ENCODE measurements around the gene RABGAP1L.

- TF ChIP-seq POLR2A (IDR thresholded peaks at IDR 0.05; ENCODE audit: low read depth, low read length) (no peak), POLR2AphosphoS5 (IDR thresholded peaks at IDR 0.05; ENCODE audit: low read depth, low read length) (no peak), TAF1 (IDR thresholded peaks at IDR 0.05; ENCODE audit: borderline replicate concordance, low read depth, low read length) (no peak)
Observed at GRCh38 chr1:174640783-174641182, 481.5 kb downstream of the RABGAP1L start.

All from GM12892 (cell line).